ENCODE results near the gene LLGL2.

The LLGL2 gene

GRCh38 chr17:75525806-75526554, 483 bp downstream of the LLGL2 start:
- Histone ChIP-seq H3K27ac (ENCODE audit: low read length) (no peak overlapping the region), H4K20me1 (ENCODE audit: insufficient read depth, low read length) (no peaks in the 10 kb centered on the region), H3K36me3 (replicated peaks; ENCODE audit: low read depth, low read length) (peaks cover 2% of the 10 kb centered on the region), H3K9me3 (ENCODE audit: insufficient read depth, low read length) (no peaks in the 10 kb centered on the region), H3K4me2 (ENCODE audit: low read length) (peak overlapping the region; percentile 90), H3K4me3 (ENCODE audit: low read length) (peak overlapping the region; percentile 74), H3K4me1 (ENCODE audit: low read length) (peaks cover 6% of the 10 kb centered on the region), H3K79me2 (ENCODE audit: low read length) (no peaks in the 10 kb centered on the region), H3K27me3 (ENCODE audit: low read depth, low read length) (peaks cover 6% of the 10 kb centered on the region; the same call in 1 of the 2 replicates), H3K9ac (ENCODE audit: low read length) (peak overlapping the region; percentile 64), H2AFZ (ENCODE audit: low read depth, low read length) (no peak overlapping the region)
- TF ChIP-seq EZH2phosphoT487 (IDR thresholded peaks at IDR 0.05; ENCODE audit: low read depth): no peak
- TF ChIP-seq CTCF (IDR thresholded peaks at IDR 0.05; ENCODE audit: low read depth, low read length): no peak

- Histone ChIP-seq H3K4me3 (ENCODE audit: low read length) (peak overlapping the region; percentile 74), H3K9ac (ENCODE audit: low read length) (no peak overlapping the region), H3K79me2 (ENCODE audit: low read length) (no peaks in the 10 kb centered on the region), H3K36me3 (replicated peaks; ENCODE audit: low read depth, low read length) (peaks cover 2% of the 10 kb centered on the region), H3K4me2 (ENCODE audit: low read length) (peak overlapping the region; percentile 90), H3K27ac (ENCODE audit: low read length) (no peak overlapping the region), H3K9me3 (ENCODE audit: insufficient read depth, low read length) (no peaks in the 10 kb centered on the region), H3K4me1 (ENCODE audit: low read length) (peaks cover 6% of the 10 kb centered on the region), H2AFZ (ENCODE audit: low read depth, low read length) (no peak overlapping the region), H4K20me1 (ENCODE audit: insufficient read depth, low read length) (no peaks in the 10 kb centered on the region), H3K27me3 (ENCODE audit: low read depth, low read length) (peaks cover 6% of the 10 kb centered on the region; the same call in 1 of the 2 replicates)
- TF ChIP-seq EZH2phosphoT487 (IDR thresholded peaks at IDR 0.05; ENCODE audit: low read depth) (no peak), CTCF (IDR thresholded peaks at IDR 0.05; ENCODE audit: low read depth, low read length) (no peak)
These were observed 1.2 kb downstream of the LLGL2 start for GRCh38 chr17:75526555-75527270.

- Histone ChIP-seq H3K27me3 (ENCODE audit: low read depth, low read length) (peaks cover 6% of the 10 kb centered on the region; the same call in 1 of the 2 replicates), H2AFZ (ENCODE audit: low read depth, low read length) (no peak overlapping the region)
These were observed 5.6 kb downstream of the LLGL2 start for GRCh38 chr17:75530837-75531720.

More at GRCh38 chr17:75530837-75531720, 5.6 kb downstream of the LLGL2 start:
- H3K79me2 ChIP-seq (ENCODE audit: low read length): no peaks in the 10 kb centered on the region
- H3K9me3 ChIP-seq (ENCODE audit: insufficient read depth, low read length): no peaks in the 10 kb centered on the region
- TF ChIP-seq EZH2phosphoT487 (IDR thresholded peaks at IDR 0.05; ENCODE audit: low read depth) (no peak), CTCF (IDR thresholded peaks at IDR 0.05; ENCODE audit: low read depth, low read length) (no peak)
- no peak overlapping the region for H3K4me2 ChIP-seq (ENCODE audit: low read length)
- no peak overlapping the region for H3K9ac ChIP-seq (ENCODE audit: low read length)
- H3K36me3 ChIP-seq (replicated peaks; ENCODE audit: low read depth, low read length): no peaks in the 10 kb centered on the region
- no peak overlapping the region for H3K27ac ChIP-seq (ENCODE audit: low read length)
- peaks cover 11% of the 10 kb centered on the region for H3K4me1 ChIP-seq (ENCODE audit: low read length)
- H3K4me3 ChIP-seq (ENCODE audit: low read length): no peak overlapping the region
- no peaks in the 10 kb centered on the region for H4K20me1 ChIP-seq (ENCODE audit: insufficient read depth, low read length)

Measured in OCI-LY3 (cell line).